Mesenchymal stem cell (in vitro differentiated cells and primary cell): Measurements from ENCODE around the gene PCGF2.

Experiments
- DNase-seq: peaks from one replicate; pipeline ENCODE4 v3.0.0-alpha.2; 2013
- H2AFZ ChIP-seq: one replicate; pipeline ENCODE4 v1.6.1; 2013; ENCODE audit warnings: low read depth, mild to moderate bottlenecking, control low read depth, inconsistent platforms, low read length, moderate library complexity
- H2AK5ac ChIP-seq: 2 replicates; pipeline ENCODE4 v1.6.1; 2013; ENCODE audit warnings: low read length, moderate library complexity, mild to moderate bottlenecking, inconsistent platforms; ENCODE audit not compliant: severe bottlenecking
- H2BK120ac ChIP-seq: one replicate; pipeline ENCODE4 v1.6.1; 2013; ENCODE audit warnings: low read depth, mild to moderate bottlenecking, inconsistent platforms, low read length, moderate library complexity
- H2BK12ac ChIP-seq, 2 experiments: one replicate each; pipeline ENCODE4 v1.6.1; 2013; ENCODE audit warnings: inconsistent platforms in 2 of 2, low read length in 2 of 2, mild to moderate bottlenecking in 2 of 2, moderate library complexity in 2 of 2, control low read depth in 1 of 2
- H2BK15ac ChIP-seq: one replicate; pipeline ENCODE4 v1.6.1; 2013; ENCODE audit warnings: mild to moderate bottlenecking, low read depth, inconsistent platforms; ENCODE audit not compliant: poor library complexity, severe bottlenecking
- H2BK5ac ChIP-seq: 2 replicates; pipeline ENCODE4 v1.6.1; 2013; ENCODE audit warnings: low read depth, mild to moderate bottlenecking, low read length, control low read depth, inconsistent platforms; ENCODE audit not compliant: poor library complexity, severe bottlenecking
- H3K14ac ChIP-seq, 2 experiments: one replicate each; pipeline ENCODE4 v1.6.1; 2013; ENCODE audit warnings: inconsistent platforms in 2 of 2, low read length in 2 of 2, control low read depth in 1 of 2, mild to moderate bottlenecking in 1 of 2, moderate library complexity in 1 of 2
- H3K18ac ChIP-seq, 2 experiments: one replicate each; pipeline ENCODE4 v1.6.1; 2013; ENCODE audit warnings: inconsistent platforms in 2 of 2, low read length in 2 of 2, control low read depth in 1 of 2, low read depth in 1 of 2, mild to moderate bottlenecking in 1 of 2
- H3K23ac ChIP-seq, 2 experiments: one replicate each; pipeline ENCODE4 v1.6.1; 2013; ENCODE audit warnings: inconsistent platforms in 2 of 2, low read length in 2 of 2, mild to moderate bottlenecking in 2 of 2, moderate library complexity in 2 of 2, control low read depth in 1 of 2
- H3K27ac ChIP-seq: 2 replicates; pipeline ENCODE4 v1.5.1; 2013; ENCODE audit warnings: mild to moderate bottlenecking, moderate library complexity, low read length, control low read depth, inconsistent platforms; ENCODE audit not compliant: poor library complexity, severe bottlenecking
- H3K27me3 ChIP-seq, 2 experiments: 2 replicates each; pipeline versions ENCODE4 v1.6.1 to v1.7.0; 2013; ENCODE audit warnings: low read length in 2 of 2, mild to moderate bottlenecking in 2 of 2, moderate library complexity in 2 of 2, control low read depth in 1 of 2, inconsistent platforms in 1 of 2; ENCODE audit not compliant: control insufficient read depth in 1 of 2, insufficient read depth in 1 of 2
- H3K36me3 ChIP-seq, 2 experiments: 2 replicates each; pipeline versions ENCODE4 v1.6.1 to v1.7.0; 2013; ENCODE audit warnings: low read length in 2 of 2, control low read depth in 1 of 2, inconsistent platforms in 1 of 2, low read depth in 1 of 2, mild to moderate bottlenecking in 1 of 2; ENCODE audit not compliant: insufficient read depth in 2 of 2, control insufficient read depth in 1 of 2
- H3K4ac ChIP-seq, 2 experiments: one replicate each; pipeline ENCODE4 v1.6.1; 2013; ENCODE audit warnings: inconsistent platforms in 2 of 2, low read length in 2 of 2, mild to moderate bottlenecking in 2 of 2, moderate library complexity in 2 of 2, control low read depth in 1 of 2, low read depth in 1 of 2
- H3K4me1 ChIP-seq: 2 replicates; pipeline ENCODE4 v1.6.1; 2013; ENCODE audit warnings: low read depth, low read length, control low read depth; ENCODE audit not compliant: control insufficient read depth, insufficient read depth
- H3K4me2 ChIP-seq: 2 replicates; pipeline ENCODE4 v1.6.1; 2013; ENCODE audit warnings: low read length, mild to moderate bottlenecking, inconsistent platforms; ENCODE audit not compliant: poor library complexity, severe bottlenecking
- H3K4me3 ChIP-seq, 2 experiments: 2 replicates each; pipeline versions ENCODE4 v1.5.1 to v1.7.0; 2013; ENCODE audit warnings: low read length in 2 of 2, mild to moderate bottlenecking in 2 of 2, control low read depth in 1 of 2, low read depth in 1 of 2; ENCODE audit not compliant: insufficient read depth in 1 of 2
- H3K79me1 ChIP-seq: replicated peaks from 2 replicates; pipeline ENCODE4 v1.6.1; 2013; ENCODE audit warnings: mild to moderate bottlenecking, control low read depth, low read length, inconsistent platforms; ENCODE audit not compliant: poor library complexity, severe bottlenecking
- H3K9ac ChIP-seq: 2 replicates; pipeline ENCODE4 v1.7.0; 2013; ENCODE audit warnings: mild to moderate bottlenecking, low read length, moderate library complexity
- H3K9me3 ChIP-seq: 2 replicates; pipeline ENCODE4 v1.7.0; 2013; ENCODE audit warnings: mild to moderate bottlenecking, low read length; ENCODE audit not compliant: control insufficient read depth
- H4K8ac ChIP-seq: one replicate; pipeline ENCODE4 v1.6.1; 2013; ENCODE audit warnings: inconsistent platforms, mild to moderate bottlenecking, low read length, moderate library complexity
- H4K91ac ChIP-seq: one replicate; pipeline ENCODE4 v1.6.1; 2013; ENCODE audit warnings: mild to moderate bottlenecking, low read length, inconsistent platforms
- WGBS: methylation state at CpG from one replicate; pipeline ENCODE4 v1.1.7; 2013; ENCODE audit warnings: mixed read lengths; 5-methylcytosine and 5-hydroxymethylcytosine counted together

The PCGF2 gene

DNA sequence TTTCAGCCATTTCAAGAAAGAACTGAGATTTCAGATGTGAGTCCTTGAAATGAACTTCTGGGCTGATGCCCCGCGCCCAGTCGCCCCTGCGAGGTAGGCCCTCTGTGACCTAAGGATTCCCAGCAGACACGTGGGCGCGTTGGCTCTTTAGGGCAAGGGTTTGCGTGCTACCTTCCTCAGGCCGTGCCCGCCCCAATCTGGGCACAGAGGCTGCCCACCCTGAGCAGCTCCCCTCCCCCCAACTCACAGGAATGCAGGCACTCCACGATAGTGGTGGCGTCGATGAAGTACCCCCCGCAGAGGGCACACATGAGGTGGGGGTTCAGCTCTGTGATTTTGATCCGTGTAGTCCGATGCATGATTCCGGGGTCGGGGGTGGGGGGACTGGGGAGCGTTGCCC lies 8.1 kb downstream of the PCGF2 start:
- WGBS = 98% methylated on average over 19 of the region's 19 CpGs
- H3K9me3 ChIP-seq = no peaks in the 10 kb centered on the region

DNA sequence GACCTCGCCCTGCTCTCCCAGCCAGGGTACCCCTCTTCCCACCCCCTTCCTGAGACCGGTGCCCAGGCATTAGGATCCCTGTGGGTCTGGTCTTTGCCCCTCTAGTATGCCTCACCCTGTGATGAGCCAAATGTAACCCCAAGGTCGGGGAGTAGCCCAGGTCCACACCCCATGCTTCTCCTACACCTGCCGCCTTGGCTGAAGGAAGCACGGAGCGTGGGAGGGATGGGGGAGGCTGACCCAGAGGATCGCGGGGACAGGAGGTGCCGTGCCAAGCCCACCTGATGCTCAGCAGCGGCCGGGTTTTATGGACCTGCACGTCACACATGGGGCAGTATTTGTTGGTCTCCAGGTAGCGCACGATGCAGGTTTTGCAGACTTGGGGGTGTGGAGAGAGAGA lies 8.8 kb downstream of the PCGF2 start:
- WGBS = 98% methylated on average over 11 of the region's 14 CpGs
- no peak overlapping the region for H2BK120ac ChIP-seq
- H2BK5ac ChIP-seq = no peak overlapping the region
- no peak overlapping the region for H3K14ac ChIP-seq
- no peak overlapping the region for H3K27ac ChIP-seq
- no peak overlapping the region for H3K9ac ChIP-seq
- H3K18ac ChIP-seq = no peak overlapping the region
- no peak overlapping the region for H4K8ac ChIP-seq
- no peak overlapping the region for H3K4me2 ChIP-seq
- no peak overlapping the region for H4K91ac ChIP-seq
- H3K27me3 ChIP-seq = no peaks in the 10 kb centered on the region
- no peak overlapping the region for H2AK5ac ChIP-seq
- peaks cover 36% of the 10 kb centered on the region for H3K79me1 ChIP-seq
- no peak overlapping the region for H3K23ac ChIP-seq
- H2AFZ ChIP-seq = no peak overlapping the region
- no peaks in the 10 kb centered on the region for H3K9me3 ChIP-seq
- H3K4me1 ChIP-seq = peaks cover 24% of the 10 kb centered on the region
- no peak overlapping the region for H2BK15ac ChIP-seq
- no peak for DNase-seq
- H3K4me3 ChIP-seq = no peak overlapping the region
- peaks cover 49 to 72% of the 10 kb centered on the region in 2 experiments for H3K36me3 ChIP-seq
- H3K4ac ChIP-seq = no peak overlapping the region
- H2BK12ac ChIP-seq = no peak overlapping the region

More for the DNA sequence above, 8.1 kb downstream of the PCGF2 start:
- Histone ChIP-seq H3K4ac (no peak overlapping the region), H2BK5ac (no peak overlapping the region), H3K4me1 (peaks cover 24% of the 10 kb centered on the region), H2AK5ac (no peak overlapping the region), H3K14ac (no peak overlapping the region), H3K27ac (no peak overlapping the region), H4K8ac (no peak overlapping the region), H3K23ac (no peak overlapping the region), H3K4me3 (no peak overlapping the region), H2AFZ (no peak overlapping the region), H3K9ac (no peak overlapping the region), H3K36me3 (peaks cover 44 to 71% of the 10 kb centered on the region in 2 experiments), H2BK12ac (no peak overlapping the region), H3K79me1 (peaks cover 34% of the 10 kb centered on the region), H3K4me2 (no peak overlapping the region), H2BK120ac (no peak overlapping the region), H4K91ac (no peak overlapping the region), H3K18ac (no peak overlapping the region), H2BK15ac (no peak overlapping the region), H3K27me3 (no peaks in the 10 kb centered on the region)
- DNase-seq = no peak

DNA sequence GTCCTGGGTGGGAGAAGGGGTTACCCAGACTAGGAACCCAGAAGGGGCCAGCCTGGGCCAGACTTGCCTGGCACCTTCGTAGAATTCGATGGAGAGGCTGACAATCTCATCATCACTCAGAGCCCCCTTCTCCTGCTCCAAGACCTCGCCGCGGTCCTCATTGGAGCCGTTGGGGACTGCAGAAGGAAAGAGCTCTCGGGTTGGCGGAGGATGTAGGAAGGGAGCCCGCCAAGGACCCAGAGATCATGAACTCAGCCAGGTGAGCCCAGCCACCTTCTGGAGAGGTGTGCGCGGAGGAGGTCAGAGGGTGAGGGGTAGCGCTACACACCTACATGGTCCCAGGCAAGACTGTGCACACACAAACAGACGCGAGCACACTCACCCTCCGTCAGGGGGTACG lies 9.4 kb downstream of the PCGF2 start:
- 98% methylated on average over 16 of the region's 16 CpGs for WGBS

DNA sequence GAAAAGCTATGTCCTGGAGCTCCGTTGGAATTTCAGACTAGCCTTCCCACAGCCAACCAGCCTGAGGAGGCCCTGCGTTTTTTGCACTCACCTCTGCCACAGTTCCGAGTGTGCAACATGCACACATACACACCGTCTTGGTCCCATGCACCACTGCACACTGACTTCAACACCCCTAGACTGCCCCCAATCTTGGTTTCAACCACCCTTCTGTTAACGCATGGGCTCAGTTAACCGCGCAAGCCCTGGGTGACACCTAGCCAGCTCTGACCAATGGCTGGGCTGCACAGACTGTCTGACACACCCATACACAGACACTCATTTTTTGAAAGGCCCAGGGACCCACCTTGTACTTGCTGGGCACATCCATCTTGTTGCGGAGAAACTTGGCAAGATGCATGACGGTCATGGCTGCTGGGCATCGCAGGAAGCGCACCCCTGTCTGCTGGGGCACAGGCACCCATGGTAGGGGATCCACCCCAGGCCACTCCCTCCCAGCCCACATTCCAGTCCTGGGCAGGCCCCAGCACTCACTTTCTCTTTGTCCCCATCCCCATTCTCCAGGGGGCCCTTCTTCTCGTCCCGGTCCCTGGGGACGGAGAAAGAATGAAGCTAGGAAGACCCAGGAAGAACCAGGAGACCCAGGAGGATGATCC lies 10.0 kb downstream of the PCGF2 start:
- 97% methylated on average over 12 of the region's 14 CpGs for WGBS
- Histone ChIP-seq H3K9ac (no peak overlapping the region), H3K14ac (no peak overlapping the region)

More for the DNA sequence above, 9.4 kb downstream of the PCGF2 start:
- DNase-seq = no peak
- no peak overlapping the region for H4K8ac ChIP-seq
- no peak overlapping the region for H2AK5ac ChIP-seq
- no peak overlapping the region for H2BK5ac ChIP-seq
- no peaks in the 10 kb centered on the region for H3K27me3 ChIP-seq
- no peak overlapping the region for H3K4me2 ChIP-seq
- no peak overlapping the region for H3K9ac ChIP-seq
- no peak overlapping the region for H3K4ac ChIP-seq
- H3K14ac ChIP-seq = no peak overlapping the region
- no peak overlapping the region for H2BK120ac ChIP-seq
- H3K9me3 ChIP-seq = no peaks in the 10 kb centered on the region
- H3K23ac ChIP-seq = no peak overlapping the region
- peaks cover 25% of the 10 kb centered on the region for H3K4me1 ChIP-seq
- no peak overlapping the region for H3K18ac ChIP-seq
- peaks cover 55 to 75% of the 10 kb centered on the region in 2 experiments for H3K36me3 ChIP-seq
- no peak overlapping the region for H3K4me3 ChIP-seq
- no peak overlapping the region for H4K91ac ChIP-seq
- peaks cover 41% of the 10 kb centered on the region for H3K79me1 ChIP-seq
- H3K27ac ChIP-seq = no peak overlapping the region
- H2BK12ac ChIP-seq = no peak overlapping the region
- H2AFZ ChIP-seq = no peak overlapping the region
- H2BK15ac ChIP-seq = no peak overlapping the region

More for the DNA sequence above, 10.0 kb downstream of the PCGF2 start:
- Histone ChIP-seq H3K9me3 (no peaks in the 10 kb centered on the region), H4K8ac (no peak overlapping the region), H3K4me3 (no peak overlapping the region), H2BK120ac (no peak overlapping the region), H2AK5ac (no peak overlapping the region), H3K36me3 (peaks cover 61 to 78% of the 10 kb centered on the region in 2 experiments), H3K27ac (no peak overlapping the region), H3K18ac (no peak overlapping the region), H2AFZ (no peak overlapping the region), H4K91ac (no peak overlapping the region), H3K79me1 (peaks cover 42% of the 10 kb centered on the region), H2BK12ac (no peak overlapping the region), H3K4ac (no peak overlapping the region), H3K4me1 (peaks cover 22% of the 10 kb centered on the region), H3K23ac (no peak overlapping the region), H2BK5ac (no peak overlapping the region), H3K4me2 (no peak overlapping the region), H3K27me3 (no peaks in the 10 kb centered on the region), H2BK15ac (no peak overlapping the region)
- no peak for DNase-seq
